Pancreas (tissue), 10 donors: ENCODE measurements around the gene EPB41. TPM values are rescaled to one million over a fixed set of nuclear protein-coding genes. Genes with fewer than 3 reads are reported as not detected.
A peak's percentile ranks its signal among the peaks of the same experiment; 100 is the strongest.

ENCODE experiments used
- ATAC-seq, 4 donors: fragments of 200-7000 bp; cut with Tn5 transposase; one replicate each; pipeline versions ENCODE4 v1.8.0 to v1.9.1; 2020; ENCODE audit warnings: mild to moderate bottlenecking in 4 of 4, moderate library complexity in 4 of 4
- DNase-seq, 6 donors: peaks; one replicate each; pipeline ENCODE4 v3.0.0-alpha.2; 2020
- FAIRE-seq: peaks from 2 replicates; lab custom pipeline; 2012; peaks lifted over from hg19 to GRCh38; lab: Jason Lieb, UNC
- H3K27ac ChIP-seq, 4 donors: fragments of 200-600 bp; sonication (generic); 1 replicate in 3 of 4; 2 replicates in 1 of 4; pipeline versions ENCODE4 v1.5.0 to v1.8.0; 2020
- H3K27me3 ChIP-seq, 4 donors: fragments of 200-600 bp; one replicate each; pipeline ENCODE4 v1.8.0; 2021
- H3K36me3 ChIP-seq, 3 donors: fragments of 200-600 bp; sonication (generic) in 1 of 3; one replicate each; pipeline versions ENCODE4 v1.5.0 to v1.8.0; 2020 to 2021
- H3K4me1 ChIP-seq, 3 donors: fragments of 200-600 bp; one replicate each; pipeline ENCODE4 v1.8.0; 2021
- H3K4me3 ChIP-seq, 4 donors: fragments of 200-600 bp; sonication (generic) in 2 of 4; one replicate each; pipeline versions ENCODE4 v1.5.0 to v1.8.0; 2020 to 2021
- H3K9me3 ChIP-seq, 4 donors: fragments of 200-600 bp; one replicate each; pipeline ENCODE4 v1.8.0; 2021
- CTCF ChIP-seq, 4 donors: fragments of 200-600 bp; sonication (generic) in 3 of 4; IDR thresholded peaks; one replicate each; pipeline versions ENCODE4 v1.5.0 to v1.8.0; 2021; ENCODE audit warnings: antibody characterized with exemption in 4 of 4
- WGBS, 2 donors: extraction: QIAGEN DNeasy Blood & Tissue Kit; methylation state at CpG; one replicate each; pipeline ENCODE4 v1.1.7; 2013; 5-methylcytosine and 5-hydroxymethylcytosine counted together
- intact Hi-C, 3 donors: fragments of 100-400 bp; cut with DNase I; formaldehyde crosslinking; loops; one replicate each; pipeline versions ENCODE4 v1.11.1 to v1.14.2; 2022
- polyA plus RNA-seq, 2 donors: library from polyadenylated mRNA; stranded (reverse); fragments of 200-250 nt; gene quantifications; one replicate each; pipeline ENCODE4 v1.2.3, GENCODE V29; 2013
- total RNA-seq, 6 donors: library from RNA; stranded (reverse); fragmentation: NEBNext Ultra II Directional in 4 of 6; extraction: Animal tissue kit (Norgen Biotek cat#: 25700) in 4 of 6; gene quantifications; one replicate each; pipeline versions ENCODE4 v1.2.1 to v1.2.4, GENCODE V29; 2021 to 2023
- donor health status: healthy with polysubstance abuse.
- donor health status: DM: no; HTN: no; CAD: no; lungs with moderate emphysema.
- donor health status: DM: no; HTN: no; CAD: no.
- donor health status: control.
- donor health status: control.
- donor health status: Bipolar disorder and iron deficiency.
- donor health status: DM: yes; HTN: yes; CAD: no.
- donor health status: DM: no; HTN: no; CAD: no.
- donor health status: DM: no; HTN: no; CAD: no.
- donor health status: DM: yes; HTN: yes; CAD: no.

The EPB41 gene
- total and polyA plus RNA-seq, 8 donors: 9.1 to 39.8 (median 23.2) TPM

GRCh38 chr1:28981210-28981609 lies 66.8 kb downstream of the EPB41 start:
- no peak for DNase-seq
- Histone ChIP-seq H3K36me3 (no peaks in the 10 kb centered on the region), H3K4me3 (no peak overlapping the region), H3K27ac (no peak overlapping the region), H3K4me1 (peaks cover 5 to 8% (median 5%) of the 10 kb centered on the region in 3 donors), H3K27me3 (no peaks in the 10 kb centered on the region), H3K9me3 (no peaks in the 10 kb centered on the region)
- no peak for ATAC-seq
- no peak for TF ChIP-seq CTCF (IDR thresholded peaks at IDR 0.05)
- 91 to 92% methylated on average over 3 of the region's 3 CpGs for WGBS, 2 donors
- intact Hi-C loops: no loop called here
- no peak for FAIRE-seq

- FAIRE-seq: no peak
These were observed 67.8 kb downstream of the EPB41 start for GRCh38 chr1:28982198-28982597.

GRCh38 chr1:28983091-28983490 lies 68.7 kb downstream of the EPB41 start:
- no peak for FAIRE-seq
- Histone ChIP-seq H3K4me1 (peaks cover 5 to 8% (median 5%) of the 10 kb centered on the region in 3 donors), H3K36me3 (no peaks in the 10 kb centered on the region), H3K9me3 (no peaks in the 10 kb centered on the region), H3K27me3 (no peaks in the 10 kb centered on the region), H3K27ac (peak overlapping the region; percentile 50 to 84 (median 57)), H3K4me3 (no peak overlapping the region)
- intact Hi-C loops: no loop called here
- ATAC-seq: no peak
- WGBS, 2 donors: 64 to 79% methylated on average over 1 of the region's 1 CpG
- no peak for DNase-seq
- TF ChIP-seq CTCF (IDR thresholded peaks at IDR 0.05): no peak

More at GRCh38 chr1:28982198-28982597, 67.8 kb downstream of the EPB41 start:
- Histone ChIP-seq H3K27ac (no peak overlapping the region), H3K9me3 (no peaks in the 10 kb centered on the region), H3K36me3 (no peaks in the 10 kb centered on the region), H3K4me1 (peaks cover 5 to 8% (median 5%) of the 10 kb centered on the region in 3 donors), H3K4me3 (no peak overlapping the region), H3K27me3 (no peaks in the 10 kb centered on the region)
- ATAC-seq (no peak), DNase-seq (no peak)
- 71 to 75% methylated on average over 6 of the region's 6 CpGs for WGBS, 2 donors
- intact Hi-C loops: no loop called here
- no peak for TF ChIP-seq CTCF (IDR thresholded peaks at IDR 0.05)

GRCh38 chr1:28983509-28984310 lies 69.3 kb downstream of the EPB41 start:
- H3K4me3 ChIP-seq: no peak overlapping the region
- peak; percentile 59 to 72 (median 62) for DNase-seq
- no peaks in the 10 kb centered on the region for H3K27me3 ChIP-seq
- peak overlapping the region; percentile 50 to 84 (median 57) for H3K27ac ChIP-seq
- WGBS, 2 donors: 50 to 51% methylated on average over 15 of the region's 15 CpGs
- TF ChIP-seq CTCF (IDR thresholded peaks at IDR 0.05): no peak
- peaks cover 5 to 8% (median 5%) of the 10 kb centered on the region in 3 donors for H3K4me1 ChIP-seq
- no peaks in the 10 kb centered on the region for H3K36me3 ChIP-seq
- FAIRE-seq: no peak
- no peaks in the 10 kb centered on the region for H3K9me3 ChIP-seq
- intact Hi-C loops: no loop called here
- ATAC-seq: peak; percentile 88 to 94 (median 93)

GRCh38 chr1:28984311-28984684 lies 69.9 kb downstream of the EPB41 start:
- Histone ChIP-seq H3K4me1 (peaks cover 5 to 8% (median 5%) of the 10 kb centered on the region in 3 donors), H3K36me3 (no peaks in the 10 kb centered on the region), H3K27ac (peak overlapping the region in 3 of 4 donors; percentile 50 to 84 (median 56)), H3K9me3 (no peaks in the 10 kb centered on the region), H3K4me3 (no peak overlapping the region), H3K27me3 (no peaks in the 10 kb centered on the region)
- WGBS, 2 donors: 80 to 84% methylated on average over 3 of the region's 3 CpGs
- FAIRE-seq: no peak
- no peak for TF ChIP-seq CTCF (IDR thresholded peaks at IDR 0.05)
- no peak for DNase-seq
- intact Hi-C loops: no loop called here
- ATAC-seq: peak in 1 of 4 donors; percentile 32
